HL-60/S4 (cell line): Measurements from ENCODE around the gene TNS3.

Experiments
- in situ Hi-C: fragments of 300-500 bp; cut with MboI; formaldehyde crosslinking; loops from 2 replicates; pipeline ENCODE4 v1.14.3; 2022; ENCODE audit warnings: low sequenced_read_pairs

Gene TNS3

DNA sequence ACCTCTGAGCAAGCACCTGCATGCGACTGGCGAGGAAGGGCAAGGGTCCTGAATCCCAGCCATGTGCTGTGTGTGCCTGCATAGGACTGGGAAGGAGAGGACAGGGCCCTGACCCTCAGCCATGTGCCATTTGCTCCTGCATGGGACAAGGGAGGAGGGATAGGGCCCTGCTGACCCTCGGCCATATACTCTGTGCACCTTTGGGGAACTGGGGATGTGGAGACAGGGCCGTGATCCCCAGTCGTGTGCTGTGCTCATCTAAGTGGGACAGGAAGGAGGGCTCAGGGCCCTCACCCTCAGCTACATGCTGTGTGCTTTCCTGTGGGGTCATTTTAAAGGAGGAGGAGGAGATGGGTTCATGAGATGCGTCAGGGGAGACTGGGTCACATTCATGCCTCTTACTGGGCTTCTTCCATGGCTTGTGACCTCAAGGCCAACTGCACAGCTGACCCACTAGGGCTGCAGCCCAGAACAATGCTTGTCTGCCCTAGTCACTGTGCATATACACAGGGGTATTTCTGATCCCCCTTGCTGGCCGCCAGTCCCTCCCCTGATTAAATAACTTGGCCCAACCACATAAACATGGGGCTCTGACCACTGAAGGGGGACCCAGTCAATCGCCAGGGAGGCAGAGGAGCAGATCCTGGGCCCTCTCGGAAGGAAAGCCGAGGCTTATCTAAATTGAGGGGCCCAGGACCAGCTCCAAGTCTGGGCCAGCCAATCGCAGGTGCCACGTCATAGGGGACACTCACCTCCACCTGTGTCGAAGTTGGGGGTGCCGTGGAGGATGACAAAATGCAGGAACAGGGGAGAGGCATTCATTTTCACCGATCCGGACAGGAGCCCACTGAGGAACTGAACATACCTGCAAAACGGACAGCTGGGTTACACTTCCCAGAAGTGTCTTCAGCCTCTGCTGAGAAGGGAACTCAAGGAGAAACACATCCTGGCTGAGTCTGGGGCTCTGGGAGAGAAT is 167.3 kb downstream of the TNS3 start:
- in situ Hi-C loops: no loop called here

DNA sequence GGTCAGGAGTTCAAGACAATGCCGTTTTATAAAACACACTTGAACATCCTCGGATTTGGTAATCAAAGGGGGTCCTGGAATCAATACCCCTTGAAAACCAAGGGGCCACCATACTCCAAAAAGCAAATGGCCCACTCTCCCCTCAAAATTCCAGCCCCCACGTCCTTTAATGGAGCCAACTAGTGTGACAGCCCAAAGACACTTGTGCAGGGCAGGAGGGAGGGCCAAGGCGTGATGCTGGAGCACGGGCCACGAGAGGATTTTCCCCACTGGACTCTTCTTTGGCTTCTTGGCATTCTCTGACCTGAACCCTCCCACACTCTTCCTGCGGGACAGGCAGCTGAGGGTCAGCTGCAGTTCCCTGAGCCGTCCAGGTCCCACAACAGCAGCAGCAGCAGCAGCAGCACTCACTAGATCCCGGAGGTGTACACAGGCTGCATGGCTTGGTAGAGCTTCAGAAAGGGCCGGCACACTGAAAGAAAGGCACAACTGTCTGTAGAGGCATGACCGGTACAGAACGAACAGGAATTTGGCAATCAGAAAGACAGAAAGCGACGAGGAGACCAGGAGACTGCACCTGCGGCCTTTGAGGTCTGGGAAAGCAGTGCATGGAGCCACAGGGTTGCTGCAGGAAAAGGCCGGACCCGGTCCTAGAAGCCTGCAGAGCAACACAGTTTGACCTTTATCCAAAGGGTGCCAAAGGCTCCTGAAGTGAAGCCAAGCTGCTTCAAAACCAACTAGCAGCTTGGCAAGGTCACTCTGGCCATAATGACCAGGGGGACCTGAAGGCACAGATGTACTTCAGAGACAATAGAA is 168.2 kb downstream of the TNS3 start:
- in situ Hi-C loops: no loop called here

DNA sequence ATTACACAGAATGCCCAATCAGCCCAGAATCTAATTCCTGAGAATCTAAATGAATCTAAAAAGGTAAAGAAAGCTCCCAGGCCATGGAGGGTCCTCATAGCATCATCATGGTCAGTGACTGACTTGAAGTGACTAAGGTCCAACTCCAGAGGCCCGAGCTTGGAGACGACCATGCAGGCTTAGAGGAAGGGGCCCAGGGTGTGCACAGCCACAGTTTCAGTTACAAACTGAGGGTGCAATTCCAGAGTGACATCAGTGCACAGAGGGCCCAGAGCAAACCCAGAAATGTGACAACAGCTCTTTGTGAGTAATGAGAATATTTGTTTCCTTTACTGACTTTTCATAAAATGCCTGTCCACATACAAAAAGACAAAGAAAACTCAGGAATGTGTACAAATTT is 170.0 kb downstream of the TNS3 start:
- in situ Hi-C loops: no loop called here

DNA sequence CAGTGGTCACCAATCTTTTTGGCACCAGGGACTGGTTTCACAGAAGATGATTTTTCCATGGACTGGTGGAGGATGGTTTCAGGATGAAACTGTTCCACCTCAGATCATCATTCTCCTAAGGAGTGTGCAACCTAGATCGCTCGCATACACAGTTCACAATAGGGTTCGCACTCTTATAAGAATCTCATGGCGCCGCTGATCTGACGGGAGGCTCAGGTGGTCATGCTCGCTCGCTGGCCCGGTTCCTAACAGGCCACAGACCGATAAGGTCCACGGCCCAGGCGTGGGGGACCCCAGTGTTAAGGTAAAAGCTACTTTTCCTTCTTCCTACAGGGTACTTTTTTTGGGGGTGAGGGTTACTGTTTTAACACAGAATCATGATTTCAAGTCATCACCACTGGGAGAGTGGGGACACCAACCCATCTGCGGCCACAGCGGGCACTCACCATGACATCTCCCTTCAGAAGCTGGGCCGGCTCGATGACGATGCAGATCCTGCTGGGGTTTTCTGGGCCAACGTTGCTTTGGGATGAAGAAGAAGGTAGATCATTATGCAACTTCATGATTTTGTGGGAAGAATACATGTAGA is 170.5 kb downstream of the TNS3 start:
- in situ Hi-C loops: no loop called here

DNA sequence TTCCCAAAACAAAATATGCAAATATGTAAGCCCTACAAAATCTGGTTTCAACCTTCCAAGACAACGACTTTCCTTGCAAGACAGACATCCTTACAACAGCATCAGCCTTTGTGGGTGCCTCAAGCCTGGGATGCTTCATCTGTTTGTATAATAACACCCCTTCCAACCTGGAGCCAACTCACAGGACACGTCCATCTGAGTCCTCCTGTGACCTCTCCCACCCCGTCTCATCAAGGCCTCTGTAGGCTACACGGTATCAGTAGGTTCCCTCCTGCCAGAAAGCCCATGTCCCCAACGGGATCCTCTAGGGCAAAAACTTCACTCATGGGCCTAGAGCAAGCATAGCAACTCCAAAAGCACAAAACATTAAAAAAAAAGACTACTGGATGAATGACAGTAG is 173.2 kb downstream of the TNS3 start:
- in situ Hi-C loops: no loop called here

DNA sequence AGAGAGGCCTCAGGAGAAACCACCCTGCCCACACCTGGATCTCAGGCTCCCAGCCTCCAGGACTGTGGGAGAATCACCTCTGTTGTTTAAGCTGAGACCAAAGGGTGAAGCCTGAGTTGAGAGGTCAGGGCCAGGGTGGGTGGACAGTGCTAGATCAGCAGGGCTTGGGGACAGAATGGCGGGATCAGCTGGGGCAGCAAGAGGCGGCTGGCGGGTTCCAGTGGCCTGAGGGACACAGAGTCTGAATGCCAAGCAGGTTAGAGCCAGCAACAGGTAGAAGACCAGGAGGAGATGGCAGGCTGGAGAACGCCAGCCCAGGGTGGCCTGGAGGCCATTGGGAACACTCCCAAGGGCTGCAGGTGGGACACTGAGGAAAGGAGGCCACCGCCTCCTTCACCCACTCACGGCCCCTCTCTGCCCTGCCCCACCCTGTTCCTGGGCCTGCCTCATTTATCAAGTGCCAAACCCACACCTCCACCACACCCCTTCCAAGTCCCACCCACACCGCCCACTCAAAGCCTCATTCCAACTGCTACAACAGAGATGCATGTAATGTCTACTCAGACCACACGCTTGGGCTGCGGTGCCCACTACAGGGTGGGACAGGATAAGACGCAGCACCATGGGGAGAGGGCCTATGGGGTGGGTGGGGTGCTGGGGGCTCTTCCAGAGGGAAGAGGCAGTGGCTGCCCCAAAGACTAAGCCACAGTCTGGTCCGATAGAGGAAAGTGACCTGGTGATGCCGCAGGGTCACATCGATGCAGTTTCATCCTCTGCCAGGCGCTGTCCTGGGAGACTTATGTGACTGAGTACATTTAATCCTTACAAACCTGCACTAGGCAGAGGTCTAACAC is 173.9 kb downstream of the TNS3 start:
- in situ Hi-C loops: no loop called here

DNA sequence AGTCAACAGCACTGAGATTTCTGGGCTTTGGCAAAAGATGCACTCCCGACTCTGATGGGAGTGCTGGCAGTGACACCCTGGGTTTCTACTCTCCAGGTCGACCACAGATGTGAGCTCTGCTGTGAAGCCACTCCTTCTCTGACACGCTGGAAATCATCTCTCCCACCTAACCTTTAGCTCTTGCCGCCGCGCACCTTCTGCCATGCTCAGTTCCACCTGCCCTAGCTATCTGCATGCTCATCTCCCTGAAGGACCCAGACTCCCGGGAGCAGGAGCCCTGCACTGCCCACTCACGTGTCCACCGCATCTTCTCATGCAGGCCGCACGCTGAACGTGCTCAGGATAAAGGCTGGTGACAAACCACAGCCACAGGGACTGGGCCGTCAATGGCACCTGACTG is 174.8 kb downstream of the TNS3 start:
- in situ Hi-C loops: no loop called here

DNA sequence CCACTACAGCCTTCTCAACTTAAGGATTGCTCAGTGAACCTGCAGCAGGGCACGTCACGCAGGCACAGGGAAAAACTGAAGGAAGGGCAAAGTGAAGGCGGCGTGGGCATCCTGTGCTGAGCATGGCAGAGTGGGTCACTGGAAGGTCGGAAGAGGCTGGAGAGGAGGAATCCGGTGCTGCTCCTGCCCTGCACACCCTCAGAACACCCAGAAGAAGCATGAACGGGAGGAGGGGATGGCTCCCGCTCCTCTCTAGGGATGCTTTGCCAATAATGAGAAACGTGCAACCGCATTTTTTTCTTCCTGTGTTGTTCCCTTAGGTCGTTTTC is 175.1 kb downstream of the TNS3 start:
- in situ Hi-C loops: no loop called here

DNA sequence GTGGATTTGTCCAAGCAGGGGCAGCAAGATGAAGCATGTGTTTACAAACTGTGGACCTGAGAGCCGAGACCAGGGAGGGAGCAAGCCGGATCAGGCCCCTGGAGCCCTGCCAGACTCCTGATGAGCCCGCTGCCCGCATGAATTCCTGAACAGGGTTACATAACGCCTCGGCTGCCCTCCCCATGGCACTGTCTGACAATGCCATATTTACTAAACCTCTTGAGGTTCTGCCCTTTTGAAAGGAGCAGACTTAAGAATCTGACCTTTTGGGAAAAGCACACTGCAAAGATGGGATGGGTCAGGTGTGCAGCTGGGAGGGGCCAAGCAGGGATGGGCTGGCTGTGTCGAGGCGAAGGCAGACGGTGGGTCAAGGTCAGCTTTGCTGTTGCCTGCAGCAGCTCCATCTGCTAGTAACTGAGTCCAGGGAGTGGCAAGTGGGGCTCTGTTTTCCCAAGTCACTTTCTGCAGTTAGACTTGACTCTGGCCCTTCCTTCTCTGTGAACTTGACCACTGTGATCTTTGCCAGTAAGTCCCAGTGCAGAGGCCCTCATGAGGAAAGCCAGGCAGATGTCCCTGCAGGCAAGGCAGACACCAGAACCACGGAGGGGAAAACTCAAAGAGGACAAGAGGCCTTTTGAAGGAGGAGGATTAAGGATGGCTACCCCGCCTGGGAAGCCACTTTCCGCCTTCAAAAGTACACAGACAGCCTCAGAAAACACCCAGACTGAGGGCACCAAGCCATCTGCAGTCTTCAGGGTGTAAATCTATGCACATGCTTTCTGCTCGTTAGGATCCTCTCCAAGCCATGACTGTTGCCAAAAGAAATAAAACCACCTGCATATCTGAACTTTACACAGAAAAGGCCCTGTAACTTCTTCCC is 175.8 kb downstream of the TNS3 start:
- in situ Hi-C loops: no loop called here

DNA sequence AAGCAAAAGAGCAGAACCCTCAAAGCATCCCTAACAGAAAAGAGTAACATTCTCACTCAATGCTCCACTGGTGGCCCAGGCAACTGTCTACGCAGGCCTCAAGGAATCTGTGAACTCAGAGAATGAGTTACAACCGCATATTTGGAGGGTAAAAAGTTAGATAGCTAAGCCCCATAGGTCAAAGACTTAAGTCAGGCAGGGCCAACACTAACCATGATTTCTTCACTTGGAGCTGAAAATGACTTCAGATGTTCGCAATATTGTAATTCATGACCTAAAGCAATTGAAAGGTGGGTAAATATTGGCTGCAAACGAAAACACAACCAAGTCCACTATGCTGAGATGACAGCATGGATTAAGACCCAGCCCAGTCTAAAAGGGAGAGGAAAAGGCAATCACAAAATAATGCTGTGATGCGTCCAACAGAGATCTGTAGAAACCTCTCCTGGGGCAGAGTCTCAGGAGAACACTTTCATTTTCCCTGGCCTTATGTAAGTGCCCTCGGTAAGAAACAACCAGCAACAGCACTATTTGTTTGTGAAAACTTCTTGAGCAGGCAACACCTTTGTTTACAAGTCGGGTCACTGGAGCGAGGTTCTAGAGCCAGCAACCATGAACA is 176.5 kb downstream of the TNS3 start:
- in situ Hi-C loops: no loop called here

DNA sequence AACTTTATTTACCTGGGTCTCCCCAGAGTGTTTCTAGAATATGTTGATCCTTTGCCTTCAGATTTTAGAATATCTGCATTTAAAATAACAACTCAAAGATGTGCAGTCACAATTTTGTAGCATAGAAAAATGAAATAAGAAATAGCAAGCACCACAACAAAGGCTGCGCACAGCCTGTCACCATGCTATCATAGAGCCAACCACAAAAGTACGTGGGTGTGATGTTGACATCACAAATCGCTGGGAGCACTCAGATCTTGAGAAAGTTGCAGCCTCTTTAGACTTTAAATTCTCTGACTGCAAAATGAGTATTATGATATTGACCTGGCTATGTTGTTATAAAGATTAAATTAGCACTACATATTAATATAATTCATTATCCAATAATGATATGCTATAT is 177.9 kb downstream of the TNS3 start:
- in situ Hi-C loops: no loop called here

DNA sequence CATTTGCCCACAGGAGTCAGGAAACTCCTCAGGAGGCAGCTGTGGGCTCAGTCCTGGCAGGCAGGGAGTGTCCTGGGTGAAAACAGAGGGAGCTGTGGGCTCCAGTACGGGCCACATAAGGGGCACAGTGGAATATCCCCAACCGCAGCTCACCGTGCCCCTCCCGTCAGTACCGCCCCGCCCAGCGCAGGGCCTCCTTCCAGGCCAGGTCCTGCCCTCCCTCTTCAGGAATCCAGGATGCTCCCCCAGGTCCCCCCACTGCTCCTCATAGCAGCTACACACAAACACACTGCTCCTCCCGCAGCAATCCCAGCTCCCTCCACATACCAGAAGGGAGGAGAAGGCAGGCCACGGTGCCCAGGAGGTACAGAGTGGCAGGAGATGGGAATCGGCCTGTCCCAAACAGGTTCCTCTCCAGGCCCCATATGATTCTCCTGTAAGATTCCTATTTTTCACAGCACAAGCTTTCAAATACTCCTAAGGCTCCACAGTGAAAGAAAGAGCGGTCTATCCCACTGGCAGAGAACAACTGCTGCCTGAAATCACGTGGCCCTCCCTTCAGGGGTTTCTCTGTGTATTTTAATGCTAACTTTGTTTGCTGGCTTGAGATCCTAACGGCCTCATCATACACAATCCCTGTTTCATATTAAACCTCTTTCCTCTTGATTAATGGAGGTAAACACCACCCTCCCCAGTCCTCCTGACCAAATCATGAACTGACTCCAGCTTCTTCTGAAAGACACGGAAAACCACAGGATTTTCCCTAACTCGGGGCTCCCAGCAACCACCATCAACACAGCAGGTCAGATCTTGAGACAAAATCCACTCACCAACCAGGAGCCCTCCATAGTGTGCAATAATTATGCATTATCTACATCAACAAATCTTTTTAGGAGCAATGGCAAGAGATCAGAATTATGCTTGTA is 178.7 kb downstream of the TNS3 start:
- in situ Hi-C loops: no loop called here

DNA sequence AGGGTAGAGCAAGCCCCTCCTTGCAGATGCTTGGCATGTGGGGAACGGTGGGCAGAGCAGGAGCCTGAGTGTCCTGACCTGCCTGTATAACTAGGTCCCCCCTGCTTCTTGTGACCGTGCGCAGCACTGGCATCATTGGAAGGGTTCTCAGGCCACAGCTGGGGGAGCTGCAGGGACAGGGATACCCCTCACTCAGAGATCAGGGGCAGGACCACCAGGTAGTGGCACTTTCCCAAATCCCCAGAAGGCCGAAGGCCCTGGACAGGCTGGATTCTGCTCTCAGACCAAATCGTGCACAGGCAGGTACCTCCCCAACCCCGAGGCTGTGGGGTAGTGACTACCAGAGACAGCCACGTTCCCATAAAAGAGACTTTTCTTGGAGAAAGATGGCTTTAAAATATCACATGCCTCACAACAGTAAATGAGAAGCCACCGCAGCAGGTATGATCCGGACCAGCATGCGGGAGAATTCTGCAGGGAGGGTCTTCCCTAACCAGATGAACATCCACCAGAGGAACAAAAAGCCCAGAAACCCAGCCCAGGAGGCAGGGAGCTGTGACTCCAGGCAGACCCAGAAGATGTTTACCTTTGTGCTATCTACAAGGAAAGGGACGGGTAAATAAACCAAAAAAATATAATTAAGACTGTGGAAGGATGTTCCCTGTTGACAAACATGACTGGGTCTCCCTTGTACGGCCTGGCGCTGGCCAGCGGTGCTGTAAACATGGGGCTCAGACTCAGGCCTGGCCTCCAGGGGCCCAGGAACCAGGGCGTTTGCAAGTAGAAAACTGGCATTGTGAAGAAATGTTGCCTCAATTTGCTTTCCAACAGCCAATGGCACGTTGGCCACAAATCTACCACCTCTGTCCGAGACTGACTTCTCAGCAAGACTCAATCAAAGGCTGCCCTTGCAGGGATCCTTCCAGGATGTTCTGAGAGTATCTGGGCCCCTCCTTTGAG is 180.0 kb downstream of the TNS3 start:
- in situ Hi-C loops: no loop called here

DNA sequence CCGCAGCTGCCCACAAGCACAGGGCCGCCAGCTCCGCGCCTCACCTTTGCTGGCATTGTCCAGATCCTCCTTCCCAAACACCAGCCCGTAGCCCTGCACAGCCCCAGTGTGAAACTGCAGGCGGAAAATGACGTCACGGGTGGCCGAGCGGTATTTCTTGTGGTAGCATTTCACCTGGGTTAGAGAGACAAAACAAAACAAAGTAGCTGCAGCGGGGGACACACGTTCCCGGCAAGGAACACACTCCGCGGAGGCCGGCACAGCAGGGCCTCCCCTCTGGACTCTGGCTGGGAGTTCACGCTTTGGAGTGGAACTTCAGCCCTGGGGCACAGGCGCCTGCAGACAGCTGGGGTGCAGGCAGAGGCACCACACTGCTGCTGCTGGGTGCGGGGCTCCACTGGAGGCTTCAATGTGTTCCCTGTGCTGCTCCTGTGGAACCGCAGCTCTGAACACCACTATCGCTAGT is 181.1 kb downstream of the TNS3 start:
- in situ Hi-C loops: no loop called here

DNA sequence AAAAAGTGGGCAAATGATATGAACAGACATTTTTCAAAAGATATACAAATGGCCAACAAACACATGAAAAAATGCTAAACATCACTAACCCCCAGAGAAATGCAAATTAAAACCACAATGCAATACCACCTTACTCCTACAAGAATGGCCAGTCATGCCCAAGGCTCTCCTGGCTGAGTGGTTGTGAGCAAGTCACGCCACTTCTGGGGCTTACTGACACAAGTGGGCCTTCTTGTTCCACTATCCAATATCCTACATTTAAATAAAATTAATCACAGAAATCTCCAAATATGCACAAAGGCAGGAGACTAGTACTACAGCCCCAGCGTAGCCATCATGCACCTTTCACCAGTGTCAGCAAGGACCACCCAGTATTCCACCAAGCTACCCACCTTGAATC is 181.9 kb downstream of the TNS3 start:
- in situ Hi-C loops: no loop called here

DNA sequence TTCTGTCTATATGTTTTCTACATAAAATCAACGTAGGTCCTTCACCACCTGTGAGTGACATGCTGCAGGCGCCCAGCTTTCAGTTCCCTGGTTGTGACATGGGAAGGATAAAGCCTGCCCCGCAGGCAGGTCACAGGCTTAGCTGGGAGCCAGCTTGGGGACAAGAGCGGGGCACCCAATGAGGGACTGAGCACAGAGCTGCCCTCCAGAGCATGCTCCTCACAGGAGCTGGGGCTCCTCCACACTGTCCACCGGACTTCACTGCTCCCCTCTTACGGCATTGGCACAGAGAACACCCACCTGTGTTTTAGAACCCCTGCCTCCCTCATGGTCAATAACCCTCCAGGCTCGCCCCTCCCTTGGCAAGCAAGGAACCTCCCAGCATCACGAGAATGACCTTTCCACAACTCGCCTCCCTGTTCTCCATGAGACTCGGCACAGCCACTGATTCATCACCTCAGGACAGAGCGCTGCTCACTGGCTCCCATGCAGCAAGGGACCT is 187.1 kb downstream of the TNS3 start:
- in situ Hi-C loops: no loop called here

DNA sequence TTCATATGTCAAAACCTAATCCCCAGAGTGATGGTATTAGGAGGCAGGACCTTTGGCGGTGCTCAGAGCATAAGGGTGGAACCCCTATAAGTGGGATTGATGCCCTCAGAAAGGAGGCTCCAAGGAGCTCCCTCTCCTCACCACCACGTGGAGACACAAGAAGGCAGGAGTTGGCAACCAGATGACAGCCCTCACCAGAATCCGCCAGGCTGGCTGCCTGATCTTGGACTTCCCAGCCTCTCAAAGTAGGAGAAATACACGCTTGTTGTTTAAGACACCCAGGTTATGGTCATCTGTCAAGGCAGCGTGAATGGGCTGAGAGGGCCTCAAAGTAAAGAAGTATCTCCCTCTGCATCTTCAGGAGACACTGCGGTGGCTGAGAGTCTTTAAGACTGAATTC is 187.7 kb downstream of the TNS3 start:
- in situ Hi-C loops: no loop called here
